NCI-H2107 (cell line): ENCODE results near the gene TMPRSS3.
"Not testable (repeated sequence)": the region's sequence is repeated elsewhere in the genome, so short reads cannot be mapped to it uniquely, and the experiment has no call there.

Experiments used
- DNase-seq: peaks from one replicate; lab custom pipeline; 2025; lab: John Stamatoyannopoulos, UW

The TMPRSS3 gene

GRCh38 chr21:42427809-42428419 is 32.1 kb upstream of the TMPRSS3 start:
- peak; percentile 24 for DNase-seq

DNA sequence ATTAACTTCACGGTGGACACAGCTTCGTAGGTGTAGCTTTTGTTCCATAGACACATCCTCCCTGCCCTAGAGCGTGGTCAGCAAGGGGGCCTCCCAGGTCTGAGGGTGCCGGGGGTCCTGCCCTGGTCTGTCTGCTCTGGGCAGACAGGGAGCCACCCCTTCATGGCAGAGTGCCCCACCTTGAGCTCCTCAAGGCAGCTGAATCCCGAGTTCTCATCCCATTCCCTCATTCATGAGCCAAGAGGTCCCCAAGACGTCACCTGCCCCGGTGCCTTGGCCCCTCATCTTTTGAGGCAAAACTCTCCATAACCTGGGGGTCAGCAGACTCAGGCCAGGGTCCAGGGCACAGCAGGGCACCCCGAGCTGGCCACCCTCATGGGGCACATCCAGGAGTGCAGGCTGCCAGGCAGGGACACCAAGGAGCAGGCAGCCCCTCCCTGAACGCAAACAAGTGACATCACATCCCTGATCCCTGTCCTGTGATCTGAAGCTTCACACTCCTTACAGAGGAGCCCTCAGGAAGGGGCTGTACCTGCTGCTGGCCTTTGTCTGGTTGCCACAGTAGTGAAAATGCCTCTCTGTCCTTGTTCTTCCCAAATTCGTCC is 31.1 kb upstream of the TMPRSS3 start:
- no peak for DNase-seq

DNA sequence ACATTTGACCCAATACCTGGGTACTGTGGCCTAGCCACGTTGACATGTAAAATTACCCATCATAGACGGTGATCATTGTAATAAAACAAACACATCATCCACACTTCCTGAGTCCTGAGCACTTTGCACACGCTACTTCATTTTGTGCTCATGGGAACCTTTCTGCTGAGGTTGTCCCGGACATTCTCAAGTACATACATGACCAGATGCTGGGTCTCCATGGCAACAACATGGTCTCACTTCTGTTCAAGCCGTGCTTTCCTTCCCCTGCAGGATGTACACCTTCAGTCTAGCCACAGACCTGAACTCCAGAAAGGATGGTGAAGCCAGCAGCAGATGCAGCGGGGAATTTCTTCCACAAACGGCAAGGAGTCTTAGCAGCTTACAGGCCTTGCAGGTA is 30.6 kb upstream of the TMPRSS3 start:
- no peak for DNase-seq

DNA sequence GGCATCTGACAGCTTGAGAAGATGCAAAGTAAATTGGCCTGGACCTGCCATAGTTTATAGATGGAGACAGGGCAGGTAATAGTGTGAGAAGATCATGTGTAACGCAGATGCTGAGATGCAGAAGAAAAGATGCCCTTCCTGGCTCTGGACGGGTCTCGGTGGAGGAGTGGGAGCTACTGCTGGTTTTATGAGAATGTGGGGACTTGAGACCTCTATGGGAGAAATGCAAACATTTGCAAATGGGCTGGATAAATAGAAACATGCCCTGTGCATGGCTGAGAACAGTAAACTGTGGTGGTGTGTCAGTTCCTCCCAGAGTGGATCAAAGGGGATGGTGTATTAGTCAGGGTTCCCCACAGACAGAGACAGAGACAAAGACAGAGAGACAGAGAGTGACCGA is 29.7 kb upstream of the TMPRSS3 start:
- DNase-seq, result no peak

DNA sequence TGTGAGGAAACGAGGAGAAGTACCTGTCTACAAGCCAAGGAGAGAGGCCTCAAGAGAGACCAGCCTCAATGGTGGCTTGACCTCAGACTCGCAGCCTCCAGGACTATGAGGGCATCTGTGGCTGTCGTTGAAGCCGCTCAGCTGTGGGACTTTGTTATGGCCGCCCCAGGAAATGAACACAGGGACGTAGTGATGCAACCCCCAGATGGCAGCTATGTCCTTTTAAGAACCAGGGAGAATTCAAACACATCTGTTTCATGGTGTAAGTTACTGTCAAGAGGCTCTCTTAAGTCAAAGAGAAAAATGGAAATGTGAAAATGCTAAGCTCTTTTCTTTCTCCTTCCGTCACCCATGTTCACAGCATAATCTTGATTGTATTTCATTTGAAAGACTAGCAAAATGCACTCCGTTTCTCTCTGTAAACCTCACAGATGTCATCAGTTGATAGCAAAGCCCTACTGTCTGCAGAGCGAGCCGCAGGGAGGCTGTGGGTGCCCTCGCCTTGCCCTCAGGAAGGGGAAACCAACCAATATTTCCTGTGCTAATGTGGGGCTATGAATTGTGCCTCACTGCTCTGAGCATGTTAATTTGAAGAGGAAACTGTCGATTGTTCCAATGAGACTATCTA is 29.2 kb upstream of the TMPRSS3 start:
- no peak for DNase-seq

DNA sequence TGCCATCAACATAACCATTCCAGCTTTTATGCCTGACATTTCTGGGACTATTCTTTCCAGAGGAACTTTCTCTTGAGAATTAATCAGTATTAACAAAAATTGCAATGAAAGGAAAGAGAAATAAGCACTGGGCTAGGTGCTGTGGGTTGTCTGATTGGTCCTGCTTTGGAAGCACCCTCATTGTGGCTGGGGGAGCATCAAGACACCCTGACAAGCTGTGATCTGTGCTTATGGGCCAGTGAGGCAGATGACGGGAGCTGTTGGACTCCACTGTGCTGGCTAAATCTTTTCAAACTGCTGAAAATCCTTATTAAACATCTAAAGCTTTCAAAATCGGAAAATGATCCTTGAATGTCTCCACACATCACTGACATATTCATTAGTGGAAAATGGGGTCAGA is 27.8 kb upstream of the TMPRSS3 start:
- no peak for DNase-seq

- no peak for DNase-seq
Observed at GRCh38 chr21:42423197-42423675, 27.4 kb upstream of the TMPRSS3 start.

GRCh38 chr21:42421018-42421793 is 25.4 kb upstream of the TMPRSS3 start:
- DNase-seq, result no peak

GRCh38 chr21:42419845-42420244 is 24.0 kb upstream of the TMPRSS3 start:
- no peak for DNase-seq

DNA sequence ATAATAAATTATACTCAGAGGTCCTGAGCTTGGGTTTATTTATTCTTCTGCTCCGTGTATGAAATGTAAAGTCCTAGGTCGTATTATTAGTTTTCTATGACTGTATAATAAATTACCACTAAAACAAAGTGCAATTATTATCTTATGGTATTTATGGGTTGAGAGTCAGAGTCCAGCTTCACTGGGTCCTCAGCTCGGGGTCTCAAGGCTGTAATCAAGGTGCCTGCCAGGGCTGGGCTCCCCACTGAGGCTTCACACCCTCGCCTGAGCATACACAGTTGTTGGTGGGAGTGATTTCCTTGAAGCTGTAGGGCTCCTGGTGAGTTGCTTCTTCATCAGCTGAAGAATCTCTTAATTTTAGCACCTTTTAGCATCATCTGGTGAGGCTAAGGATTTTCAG is 23.0 kb upstream of the TMPRSS3 start:
- no peak for DNase-seq

- no peak for DNase-seq
Observed at GRCh38 chr21:42417533-42417932, 21.7 kb upstream of the TMPRSS3 start.

DNA sequence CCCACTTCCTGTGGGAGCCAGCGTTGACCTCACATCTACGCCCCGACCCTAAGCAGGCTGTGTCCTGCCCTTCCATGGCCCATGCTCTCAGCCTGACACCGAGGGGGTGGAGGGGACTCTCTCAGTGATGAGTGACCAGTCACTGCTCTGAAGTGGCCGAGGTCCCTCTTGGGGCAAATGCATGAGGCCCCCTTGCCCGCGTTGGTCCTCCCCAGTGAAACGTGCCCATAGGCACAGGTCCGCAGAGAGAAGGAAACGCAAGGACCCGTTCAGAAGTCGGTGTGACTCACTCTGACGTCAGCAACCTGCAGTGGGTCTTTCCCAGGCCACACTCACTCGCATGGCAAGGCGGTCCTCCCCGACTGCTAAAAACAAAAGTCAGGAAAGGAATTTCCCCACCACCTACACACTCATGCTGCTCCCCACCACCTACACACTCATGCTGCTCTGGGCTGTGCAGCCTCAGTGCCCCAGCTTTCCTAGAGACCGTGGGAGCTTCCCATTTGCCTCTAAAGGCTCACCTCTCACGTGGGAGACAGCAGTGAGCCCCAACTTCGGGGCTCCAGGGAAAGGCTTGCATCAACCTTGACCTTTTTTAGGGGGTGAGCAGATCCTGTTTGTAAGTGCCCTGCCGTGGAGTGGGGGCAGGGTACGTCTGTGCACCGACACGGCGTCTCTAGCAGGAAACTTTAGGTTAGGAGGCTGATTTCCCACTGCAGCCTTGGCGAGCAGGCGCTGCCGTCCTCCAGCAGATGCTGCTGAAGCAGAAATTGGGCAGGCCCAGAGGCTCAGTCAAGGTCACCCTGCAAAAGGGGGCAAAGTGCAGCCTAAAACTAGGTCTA is 19.3 kb upstream of the TMPRSS3 start:
- DNase-seq, result no peak

DNA sequence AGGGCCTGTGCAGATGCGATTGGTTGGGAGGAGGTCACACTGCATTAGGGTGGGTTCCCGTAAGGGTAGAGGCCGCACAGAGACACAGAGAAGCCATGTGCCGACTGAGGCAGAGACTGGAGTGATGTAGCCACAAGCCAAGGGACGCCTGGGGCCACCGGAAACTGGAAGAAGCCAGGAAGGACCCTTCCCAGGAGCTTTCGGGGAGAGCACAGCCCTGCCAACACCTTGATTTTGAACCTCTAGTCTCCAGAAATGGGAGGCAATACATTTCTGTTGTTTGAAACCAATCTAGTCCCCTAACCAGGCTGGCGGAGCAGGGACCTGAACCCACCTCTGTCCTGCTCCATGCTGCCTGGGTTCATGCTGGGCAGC is 18.7 kb upstream of the TMPRSS3 start:
- DNase-seq, result no peak

DNA sequence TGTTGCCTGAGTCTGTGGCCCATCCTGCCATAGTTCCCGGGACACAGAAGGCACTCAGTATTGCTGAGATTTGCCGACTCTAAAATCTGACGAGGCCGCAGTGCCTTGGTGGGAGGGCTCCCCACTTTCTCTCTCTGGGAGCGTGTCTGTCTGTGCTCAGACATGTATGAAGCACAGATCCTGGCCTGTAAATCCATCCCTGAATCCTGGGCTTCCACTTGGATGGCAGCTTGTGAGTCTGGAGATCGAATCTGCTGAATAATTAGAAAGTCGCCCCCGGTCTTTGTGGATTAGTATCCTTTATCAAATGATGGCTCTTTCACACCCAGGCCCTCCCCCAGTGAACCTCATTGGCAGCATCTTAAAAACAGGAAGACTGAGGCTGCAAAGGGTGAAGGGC is 18.2 kb upstream of the TMPRSS3 start:
- DNase-seq, result no peak

- no peak for DNase-seq
Observed at GRCh38 chr21:42413500-42413899, 17.6 kb upstream of the TMPRSS3 start.

DNA sequence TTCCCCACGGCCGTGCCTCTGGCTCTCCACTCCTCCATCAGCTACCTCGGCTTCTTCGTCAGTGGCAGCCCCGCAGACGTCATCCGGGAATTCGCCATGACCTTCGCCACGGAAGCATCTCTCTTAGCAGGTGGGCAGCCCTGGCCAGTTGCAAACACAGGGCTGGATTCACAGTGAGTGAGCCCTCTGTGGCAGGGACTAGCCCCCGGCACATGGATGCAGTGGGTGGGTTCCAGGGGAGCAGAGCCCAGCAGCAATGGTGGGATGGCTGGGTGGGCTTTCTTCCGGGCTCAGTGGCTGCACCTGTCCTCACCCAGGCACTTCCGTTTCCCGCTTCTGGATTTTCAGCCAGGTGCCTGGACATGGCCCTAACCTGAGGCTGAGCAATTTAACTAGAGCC is 17.2 kb upstream of the TMPRSS3 start:
- DNase-seq, result no peak

DNA sequence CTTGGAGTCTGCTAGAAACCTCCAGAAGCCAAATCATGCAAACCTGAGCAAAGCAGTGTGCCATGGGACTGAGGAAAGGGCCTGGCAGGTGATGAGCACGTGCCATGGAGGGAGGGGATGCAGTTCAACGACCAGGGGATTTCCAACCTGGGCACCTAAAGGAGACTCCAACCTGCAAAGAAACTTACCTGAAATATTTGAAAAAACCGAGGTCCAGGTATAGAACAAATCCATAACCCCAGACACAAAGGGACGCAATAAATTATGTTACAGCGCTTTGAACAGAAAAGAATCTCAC is 16.7 kb upstream of the TMPRSS3 start:
- DNase-seq, result no peak

DNA sequence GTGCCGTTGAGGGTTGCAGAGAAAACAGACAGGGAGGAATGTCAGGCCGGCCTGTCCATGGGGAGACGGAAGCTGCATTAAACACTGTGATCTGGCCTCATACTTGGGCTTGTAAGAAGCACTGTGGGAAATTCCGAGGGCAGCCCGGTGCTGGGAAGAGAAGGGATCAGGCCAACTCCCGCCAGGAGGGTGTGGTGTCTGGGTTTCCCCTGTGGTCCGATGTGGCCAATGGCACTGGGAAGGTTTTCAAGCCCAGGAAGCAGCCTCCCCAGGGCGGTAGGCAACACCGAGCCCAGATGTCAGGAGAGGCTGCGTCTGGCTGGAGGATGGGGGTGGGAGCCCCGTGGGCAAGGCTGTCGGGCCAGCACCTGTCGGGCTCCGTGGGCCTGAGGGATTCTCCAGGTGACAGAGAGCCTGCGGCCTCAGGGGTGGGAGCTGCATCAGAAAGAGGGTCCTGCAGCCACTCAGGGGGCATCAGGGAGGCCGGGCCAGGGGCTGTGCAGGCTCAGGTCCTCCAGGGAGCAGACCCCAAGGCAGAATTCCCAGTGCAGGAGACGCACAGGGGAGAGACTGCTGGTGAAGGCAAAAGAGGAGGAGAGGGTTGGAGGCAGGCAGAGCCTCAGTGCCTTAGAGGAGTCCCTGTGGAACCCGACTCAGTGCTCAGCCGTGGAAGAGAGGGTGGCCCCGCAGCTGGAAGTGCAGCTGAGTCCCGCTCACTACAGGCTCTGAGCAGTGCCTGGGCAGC is 16.2 kb upstream of the TMPRSS3 start:
- no peak for DNase-seq

- no peak for DNase-seq
Observed at GRCh38 chr21:42411197-42411869, 15.5 kb upstream of the TMPRSS3 start.

GRCh38 chr21:42409366-42409765 is 13.5 kb upstream of the TMPRSS3 start:
- DNase-seq, result no peak

GRCh38 chr21:42408718-42409117 is 12.9 kb upstream of the TMPRSS3 start:
- not testable (repeated sequence) for DNase-seq
